GM18505 (cell line): ENCODE measurements around the gene NMNAT2.

Source experiments
- ATAC-seq: cut with Tn5 transposase; IDR thresholded peaks from one replicate; pipeline ENCODE4 v1.9.1; 2021; ENCODE audit not compliant: unreplicated experiment
- POLR2A ChIP-seq: IDR thresholded peaks from 4 replicates; pipeline ENCODE4 v1.6.1; 2011; ENCODE audit warnings: borderline replicate concordance; ENCODE audit not compliant: insufficient read depth, insufficient read length; ENCODE audit errors: extremely low read depth

Gene NMNAT2

DNA sequence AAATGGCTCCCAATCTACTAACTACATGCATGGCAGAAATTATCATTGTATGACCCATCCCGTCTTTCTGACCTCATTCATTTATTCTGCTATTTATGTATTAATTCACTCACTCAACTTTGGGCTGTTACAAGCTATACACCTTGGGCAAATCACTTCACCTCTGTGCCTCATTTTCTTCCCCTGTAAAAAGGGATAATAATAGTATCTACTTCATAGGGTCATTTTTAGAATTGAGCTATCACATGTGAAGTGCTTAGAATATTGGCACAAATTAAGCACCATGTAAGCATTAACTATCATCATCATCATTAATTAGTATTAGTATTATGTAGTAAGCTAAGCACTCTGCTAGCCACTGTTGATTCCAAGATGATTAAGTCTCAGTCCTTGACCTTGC, 52.1 kb downstream of the NMNAT2 start:
- no peak for TF ChIP-seq POLR2A
- no peak for ATAC-seq

GRCh38 chr1:183365676-183366075, 52.5 kb downstream of the NMNAT2 start:
- no peak for TF ChIP-seq POLR2A
- no peak for ATAC-seq

DNA sequence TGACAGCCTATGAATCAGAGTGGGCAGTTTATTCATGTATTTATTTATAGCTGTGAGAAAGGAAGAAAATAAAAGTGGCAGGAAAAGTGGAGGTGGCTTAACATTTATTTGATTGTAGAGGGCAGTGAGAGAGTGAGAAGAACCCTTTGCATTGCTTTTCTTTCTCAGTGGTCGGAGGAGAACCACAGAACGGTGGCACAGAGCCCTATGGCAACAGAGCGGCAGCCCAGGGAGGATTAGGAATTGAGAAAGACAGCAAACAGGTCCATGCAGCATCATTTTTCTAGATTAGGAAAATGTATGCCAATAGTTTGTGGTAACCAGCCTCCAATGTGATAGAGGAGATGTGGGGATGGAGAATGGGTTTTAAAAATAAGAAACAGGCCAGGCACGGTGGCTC, 53.1 kb downstream of the NMNAT2 start:
- ATAC-seq: no peak
- no peak for TF ChIP-seq POLR2A

DNA sequence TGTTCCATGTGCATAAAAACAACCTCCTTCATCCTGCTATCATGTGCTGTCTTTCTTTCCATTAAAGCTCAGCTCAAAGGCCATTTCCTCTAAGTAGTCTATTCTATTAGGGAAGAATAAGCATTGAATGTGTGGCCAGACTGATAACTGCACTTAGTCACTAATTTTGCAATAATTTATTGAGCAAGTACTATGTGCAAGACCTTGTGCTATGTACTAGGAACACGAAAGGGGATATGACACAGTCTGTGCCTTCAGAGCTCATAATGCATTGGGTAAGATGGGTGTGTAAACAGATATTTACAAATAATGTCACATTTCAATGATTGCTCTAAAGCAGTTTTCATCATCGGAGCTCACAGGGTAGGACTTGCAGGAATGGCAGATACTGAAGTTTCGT, 54.2 kb downstream of the NMNAT2 start:
- ATAC-seq: no peak
- TF ChIP-seq POLR2A: no peak

DNA sequence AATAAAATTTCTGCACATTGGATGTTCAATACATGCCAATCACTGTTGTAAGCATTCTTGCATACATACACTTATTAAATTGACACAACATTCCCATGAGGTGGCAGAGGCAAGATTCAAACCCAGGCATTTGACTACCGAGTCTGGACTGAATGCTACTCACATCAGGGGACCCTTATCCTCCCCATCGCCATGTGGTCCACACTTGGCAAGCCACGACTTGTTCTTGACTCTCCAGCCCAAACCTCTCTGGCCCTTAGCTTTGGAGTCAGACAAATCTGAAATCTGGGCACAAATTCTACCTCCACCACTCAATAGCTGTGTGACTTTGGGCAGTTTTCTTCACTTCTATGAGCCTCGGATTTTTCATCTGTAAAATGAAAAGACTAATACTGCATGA, 57.1 kb downstream of the NMNAT2 start:
- TF ChIP-seq POLR2A: no peak
- no peak for ATAC-seq

- ATAC-seq: no peak
- no peak for TF ChIP-seq POLR2A
These were observed 57.7 kb downstream of the NMNAT2 start for GRCh38 chr1:183360473-183360872.

DNA sequence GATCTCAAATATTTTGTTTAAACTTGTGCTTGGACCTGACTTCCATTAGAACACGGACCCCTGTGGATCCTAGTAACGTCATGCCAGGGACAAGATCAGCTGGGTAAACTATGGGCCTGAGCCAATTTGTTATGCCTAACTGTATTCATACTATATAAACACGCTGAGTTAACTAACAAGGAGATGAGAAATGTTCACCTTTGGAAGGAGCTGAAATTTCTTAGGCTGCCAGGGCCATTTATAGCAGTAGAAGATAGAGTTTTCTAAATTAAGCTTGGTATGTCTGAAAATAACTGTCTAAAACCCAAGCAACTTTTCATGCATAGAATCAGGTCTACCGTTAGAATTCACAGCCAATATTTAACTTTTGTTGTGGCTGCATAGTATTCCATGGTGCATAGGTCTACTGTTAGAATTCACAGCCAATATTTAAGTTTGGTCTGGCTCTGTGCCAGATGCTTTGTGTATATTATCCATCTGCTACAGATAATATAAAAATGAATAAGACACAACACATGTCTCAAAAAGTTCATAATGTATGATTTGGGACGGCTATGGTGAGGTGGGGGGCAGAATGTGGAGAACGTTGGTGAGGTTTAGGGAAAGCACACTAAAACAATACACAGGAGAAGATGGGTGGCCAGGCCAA, 61.5 kb downstream of the NMNAT2 start:
- ATAC-seq: no peak
- TF ChIP-seq POLR2A: no peak

DNA sequence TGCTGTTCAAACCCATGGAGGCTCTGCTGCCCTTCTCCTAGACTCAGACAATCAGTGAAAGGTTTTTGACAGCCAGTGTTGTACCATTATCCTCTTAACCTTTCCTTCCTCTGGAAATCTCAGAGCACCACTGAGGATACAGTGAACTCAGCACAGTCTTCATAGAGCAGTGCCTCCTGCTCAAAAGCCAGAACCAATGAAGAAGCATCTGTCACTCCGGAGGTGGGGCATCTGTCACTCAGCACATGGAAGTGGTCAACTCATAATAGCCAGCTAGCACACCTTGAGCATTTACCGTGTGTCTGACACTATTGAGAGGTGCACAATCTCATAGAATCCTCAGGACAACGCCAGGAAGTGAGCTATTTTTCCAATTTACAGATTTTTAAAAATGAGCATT, 62.4 kb downstream of the NMNAT2 start:
- no peak for TF ChIP-seq POLR2A
- no peak for ATAC-seq

DNA sequence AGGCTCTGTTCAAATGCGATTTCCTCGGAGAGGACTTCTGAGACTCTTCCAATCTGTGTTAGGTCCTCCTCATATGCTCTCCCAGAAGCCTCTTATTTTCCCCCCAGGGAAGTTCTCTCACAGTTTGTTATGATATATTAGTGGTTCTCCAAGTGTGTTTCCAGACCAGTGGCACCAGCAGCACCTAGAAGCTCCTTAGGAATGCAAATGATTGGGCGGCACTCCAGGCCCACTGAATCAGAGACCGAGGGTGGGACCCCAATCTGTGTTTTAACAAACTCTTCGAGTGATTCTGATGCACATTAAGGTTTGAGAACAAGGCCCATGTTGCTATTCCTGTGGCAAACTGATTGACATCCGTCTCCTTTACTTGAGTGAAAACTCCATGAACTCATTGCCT, 63.0 kb downstream of the NMNAT2 start:
- TF ChIP-seq POLR2A: no peak
- no peak for ATAC-seq

- TF ChIP-seq POLR2A: no peak
- no peak for ATAC-seq
These were observed 64.6 kb downstream of the NMNAT2 start for GRCh38 chr1:183353597-183353996.

DNA sequence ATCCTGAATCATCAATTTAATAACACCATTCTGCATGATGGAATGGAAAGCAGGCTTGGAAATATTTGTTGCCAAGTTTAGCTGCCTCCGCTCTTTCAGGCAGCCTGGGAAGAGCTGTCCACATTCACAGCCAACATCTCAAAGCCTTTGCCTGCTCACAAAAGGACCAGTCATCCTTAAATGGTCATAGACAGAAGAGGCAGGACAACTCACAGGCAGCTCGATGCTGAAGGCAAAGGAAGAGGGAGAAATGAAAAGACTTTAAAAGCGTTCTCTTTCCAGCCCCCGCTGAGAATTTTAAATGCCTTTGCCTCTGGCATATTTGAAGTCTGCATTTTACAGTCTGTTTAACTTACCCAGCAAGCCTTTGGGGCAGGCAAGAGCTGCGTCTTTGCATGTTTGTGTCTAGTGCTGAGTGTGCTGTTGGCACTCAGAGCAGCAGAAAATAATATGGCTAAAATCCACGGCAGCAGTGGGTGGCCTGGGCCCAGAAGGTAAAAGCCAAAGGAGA, 68.9 kb downstream of the NMNAT2 start:
- TF ChIP-seq POLR2A: no peak
- ATAC-seq: no peak

DNA sequence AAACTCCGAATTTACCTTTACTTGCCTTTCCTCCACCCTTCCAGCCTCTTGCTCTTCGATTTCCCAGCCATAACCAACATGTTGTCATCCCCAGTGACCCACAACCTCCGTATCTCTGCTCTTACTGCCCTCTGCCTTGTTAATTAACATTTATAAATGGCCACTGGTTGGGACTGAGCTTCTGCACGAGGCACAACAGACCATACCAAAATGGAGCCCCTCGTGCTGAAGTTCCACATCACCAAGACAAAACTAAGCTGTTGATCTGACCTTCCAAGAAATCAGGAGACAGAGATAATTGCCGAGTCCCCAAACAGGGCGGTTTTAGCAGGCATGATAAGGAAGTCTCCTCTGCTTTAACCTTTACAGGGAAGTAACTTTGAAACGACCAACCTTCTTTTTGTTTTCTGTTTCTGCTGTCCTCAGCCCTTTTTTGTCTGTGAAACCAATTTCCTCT, 71.9 kb downstream of the NMNAT2 start:
- no peak for TF ChIP-seq POLR2A
- no peak for ATAC-seq

DNA sequence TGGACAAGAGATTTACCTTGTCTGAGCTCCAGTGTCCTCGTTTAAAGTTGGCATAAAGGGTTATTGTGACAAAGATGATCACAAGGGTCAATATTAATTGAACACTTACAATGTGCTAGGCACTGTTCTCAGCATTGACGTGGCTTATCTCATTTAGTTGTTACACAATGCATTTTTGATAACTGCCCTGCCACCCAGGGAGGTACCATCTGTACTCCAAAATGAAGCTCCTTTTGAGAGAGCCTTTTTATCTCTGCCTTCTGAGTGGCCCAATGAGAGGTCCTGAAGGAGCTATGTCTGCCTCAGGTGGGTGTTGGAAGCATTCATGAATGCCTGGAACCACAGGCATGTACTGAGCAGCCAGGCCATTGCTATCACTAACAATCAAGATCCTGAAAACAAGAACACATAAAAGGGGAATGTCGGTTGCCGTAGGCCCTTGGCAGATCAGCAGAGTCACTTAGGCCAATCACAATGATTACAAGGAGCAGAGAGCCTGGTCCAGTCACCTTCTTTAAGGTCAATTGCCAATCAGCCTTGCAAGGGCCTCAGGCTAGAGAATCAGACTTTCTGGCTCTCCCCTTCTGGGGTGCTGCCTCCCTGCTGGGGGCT, 78.5 kb downstream of the NMNAT2 start:
- ATAC-seq: no peak

GRCh38 chr1:183331091-183331742, 87.0 kb downstream of the NMNAT2 start:
- ATAC-seq: no peak
- TF ChIP-seq POLR2A: no peak

More for the DNA sequence above, 78.5 kb downstream of the NMNAT2 start:
- TF ChIP-seq POLR2A: no peak
